Stomach (tissue), 9 donors: ENCODE results near the gene DNAH3. TPM values are rescaled to one million over a fixed set of nuclear protein-coding genes. Genes with fewer than 3 reads are reported as not detected.
"Not testable (repeated sequence)": the region's sequence is repeated elsewhere in the genome, so short reads cannot be mapped to it uniquely, and the experiment has no call there.

ENCODE experiments used
- DNase-seq, 2 donors: peaks; one replicate each; pipeline versions ENCODE4 v3.0.0 to v3.0.0-alpha.2; 2013 to 2019
- H3K27ac ChIP-seq, 5 donors: fragments of 200-600 bp in 4 of 5; sonication (generic) in 4 of 5; one replicate each; pipeline ENCODE4 v1.5.1; 2013 to 2019; ENCODE audit warnings: mild to moderate bottlenecking in 1 of 5, moderate library complexity in 1 of 5
- H3K27me3 ChIP-seq, 3 donors: fragments of 200-600 bp; sonication (generic); one replicate each; pipeline ENCODE4 v1.5.1; 2017 to 2019; ENCODE audit warnings: mixed run types in 1 of 3
- H3K36me3 ChIP-seq, 4 donors: fragments of 200-600 bp; sonication (generic); 1 replicate in 3 of 4; 2 replicates in 1 of 4; pipeline ENCODE4 v1.5.1; 2016 to 2019
- H3K4me1 ChIP-seq, 4 donors: fragments of 200-600 bp; sonication (generic); one replicate each; pipeline ENCODE4 v1.5.1; 2016 to 2019
- H3K4me3 ChIP-seq, 4 donors: fragments of 200-600 bp; sonication (generic) in 3 of 4; one replicate each; pipeline ENCODE4 v1.5.1; 2016 to 2019; ENCODE audit warnings: mild to moderate bottlenecking in 1 of 4
- H3K9me3 ChIP-seq, 4 donors: fragments of 200-600 bp; sonication (generic); one replicate each; pipeline ENCODE4 v1.5.1; 2016 to 2019
- CTCF ChIP-seq, 7 experiments: fragments of 450-650 bp in 4 of 7; fragments of 200-600 bp in 3 of 7; sonication (generic) in 3 of 7; IDR thresholded peaks; one replicate each; pipeline ENCODE4 v1.5.1; 2016 to 2019; ENCODE audit warnings: antibody characterized with exemption in 7 of 7, control low read depth in 2 of 7, mild to moderate bottlenecking in 1 of 7
- EP300 ChIP-seq: sonication (generic); formaldehyde crosslinking; IDR thresholded peaks from one replicate; pipeline ENCODE4 v1.6.1; 2017; ENCODE audit warnings: antibody characterized with exemption
- POLR2A ChIP-seq, 4 donors: fragments of 450-650 bp; IDR thresholded peaks; one replicate each; pipeline ENCODE4 v1.6.1; 2016; ENCODE audit warnings: antibody characterized with exemption in 4 of 4, control low read depth in 2 of 4, mild to moderate bottlenecking in 1 of 4, moderate library complexity in 1 of 4
- POLR2AphosphoS5 ChIP-seq, 3 donors: sonication (generic); formaldehyde crosslinking; IDR thresholded peaks; one replicate each; pipeline ENCODE4 v1.6.1; 2016; ENCODE audit warnings: antibody characterized with exemption in 3 of 3
- WGBS, 5 donors: extraction: QIAGEN DNeasy Blood & Tissue Kit in 3 of 5; methylation state at CpG; one replicate each; pipeline versions ENCODE4 v1.1.5 to v1.1.7; 2013 to 2018; 5-methylcytosine and 5-hydroxymethylcytosine counted together
- intact Hi-C: fragments of 100-400 bp; cut with DNase I; formaldehyde crosslinking; loops from one replicate; pipeline ENCODE4 v1.15.1; 2023; ENCODE audit warnings: low total_unique reads
- polyA plus RNA-seq, 3 donors: library from polyadenylated mRNA; stranded (reverse); fragments of 200-250 nt; gene quantifications; one replicate each; pipeline ENCODE4 v1.2.3, GENCODE V29; 2013
- total RNA-seq, 5 donors: library from RNA; depleted of rRNA; stranded (reverse); fragments of >200 nt; gene quantifications; one replicate each; pipeline versions ENCODE4 v1.1.0 to v1.2.3, GENCODE V29; 2014 to 2016
- donor health status: healthy with polysubstance abuse.
- donor health status: Bipolar disorder and iron deficiency.
- donor health status: healthy.

DNAH3 gene
- total and polyA plus RNA-seq, 8 donors = 0.10 to 8.7 (median 0.18) TPM; not detected in 5

- H3K4me1 ChIP-seq = no peaks in the 10 kb centered on the region
- no peaks in the 10 kb centered on the region for H3K36me3 ChIP-seq
- peaks cover 0 to 5% (median 0%) of the 10 kb centered on the region in 3 donors for H3K27me3 ChIP-seq
- H3K9me3 ChIP-seq = no peaks in the 10 kb centered on the region
- no peak overlapping the region for H3K4me3 ChIP-seq
- TF ChIP-seq CTCF (IDR thresholded peaks at IDR 0.05) (no peak), POLR2AphosphoS5 (IDR thresholded peaks at IDR 0.05) (no peak), POLR2A (IDR thresholded peaks at IDR 0.05) (no peak), EP300 (no peak)
- 61 to 88% (median 80%) methylated on average over 4 of the region's 4 CpGs for WGBS, 5 donors
- H3K27ac ChIP-seq = no peak overlapping the region
- DNase-seq = no peak
- intact Hi-C loops = no loop called here
Measured at GRCh38 chr16:20995711-20996110, 154.9 kb downstream of the DNAH3 start.

- 87 to 97% (median 95%) methylated on average over 21 to 33 of the region's 38 CpGs for WGBS, 5 donors
Measured at GRCh38 chr16:20989496-20990070, 161.1 kb downstream of the DNAH3 start.

GRCh38 chr16:20987049-20987448 lies 163.6 kb downstream of the DNAH3 start:
- H3K27ac ChIP-seq = no peak overlapping the region
- H3K4me3 ChIP-seq = no peak overlapping the region
- H3K36me3 ChIP-seq = no peaks in the 10 kb centered on the region
- 67 to 77% (median 69%) methylated on average over 5 of the region's 5 CpGs for WGBS, 5 donors
- intact Hi-C loops = no loop called here
- TF ChIP-seq CTCF (IDR thresholded peaks at IDR 0.05) (no peak), POLR2A (IDR thresholded peaks at IDR 0.05) (no peak), EP300 (no peak), POLR2AphosphoS5 (IDR thresholded peaks at IDR 0.05) (no peak)
- DNase-seq = no peak
- no peaks in the 10 kb centered on the region for H3K27me3 ChIP-seq
- H3K4me1 ChIP-seq = no peaks in the 10 kb centered on the region
- no peaks in the 10 kb centered on the region for H3K9me3 ChIP-seq

More at GRCh38 chr16:20989496-20990070, 161.1 kb downstream of the DNAH3 start:
- H3K4me1 ChIP-seq, H3K27me3 ChIP-seq, H3K36me3 ChIP-seq, DNase-seq, H3K27ac ChIP-seq, intact Hi-C loops, H3K9me3 ChIP-seq, H3K4me3 ChIP-seq: not testable (repeated sequence)

GRCh38 chr16:20984019-20984418 lies 166.6 kb downstream of the DNAH3 start:
- intact Hi-C loops = no loop called here

GRCh38 chr16:20976576-20976975 lies 174.1 kb downstream of the DNAH3 start:
- Histone ChIP-seq H3K27me3 (no peaks in the 10 kb centered on the region), H3K36me3 (no peaks in the 10 kb centered on the region), H3K4me1 (no peaks in the 10 kb centered on the region), H3K27ac (no peak overlapping the region), H3K4me3 (no peak overlapping the region), H3K9me3 (no peaks in the 10 kb centered on the region)
- WGBS, 5 donors = 63 to 79% (median 75%) methylated on average over 4 of the region's 4 CpGs
- intact Hi-C loops = no loop called here
- DNase-seq = no peak
- TF ChIP-seq POLR2A (IDR thresholded peaks at IDR 0.05) (no peak), POLR2AphosphoS5 (IDR thresholded peaks at IDR 0.05) (no peak), CTCF (IDR thresholded peaks at IDR 0.05) (no peak), EP300 (no peak)

More at GRCh38 chr16:20984019-20984418, 166.6 kb downstream of the DNAH3 start:
- no peaks in the 10 kb centered on the region for H3K36me3 ChIP-seq
- 93 to 96% (median 94%) methylated on average over 6 of the region's 6 CpGs for whole genome bisulfite sequencing, 5 donors
- no peak overlapping the region for H3K4me3 ChIP-seq
- no peak overlapping the region for H3K27ac ChIP-seq
- no peaks in the 10 kb centered on the region for H3K27me3 ChIP-seq
- no peak for DNase-seq
- TF ChIP-seq EP300 = no peak
- H3K9me3 ChIP-seq = no peaks in the 10 kb centered on the region
- H3K4me1 ChIP-seq = no peaks in the 10 kb centered on the region

- DNase-seq, H3K9me3 ChIP-seq, H3K27ac ChIP-seq, H3K36me3 ChIP-seq, H3K27me3 ChIP-seq, intact Hi-C loops, H3K4me3 ChIP-seq, H3K4me1 ChIP-seq: not testable (repeated sequence)
- WGBS, 5 donors = 85 to 95% (median 88%) methylated on average over 4 of the region's 4 CpGs
Measured at GRCh38 chr16:20973201-20973600, 177.4 kb downstream of the DNAH3 start.
